ENCODE results near the gene LAMP5. TPM values are rescaled to one million over a fixed set of nuclear protein-coding genes. Genes with fewer than 3 reads are reported as not detected.

LAMP5 gene
- total RNA-seq, 1 experiment from 2014 or later = not detected

GRCh38 chr20:9510911-9511310 lies 3.5 kb upstream of the LAMP5 start:
- Histone ChIP-seq H3K4me1 (ENCODE audit: insufficient read depth, low read length) (peaks cover 4% of the 10 kb centered on the region; the same call in 1 of the 2 replicates), H3K9ac (ENCODE audit: low read length) (no peak overlapping the region), H3K36me3 (ENCODE audit: low read depth, low read length) (no peaks in the 10 kb centered on the region), H3F3A (ENCODE audit: low read length, unreplicated experiment) (no peaks in the 10 kb centered on the region), H3K9me3 (ENCODE audit: low read length) (no peaks in the 10 kb centered on the region), H3K27ac (ENCODE audit: low read length) (no peak overlapping the region), H3K4me3 (ENCODE audit: low read length) (no peak overlapping the region), H2AFZ (ENCODE audit: low read length) (no peak overlapping the region), H3K4me2 (ENCODE audit: low read length) (no peak overlapping the region), H3K9me2 (replicated peaks; ENCODE audit: low read length) (no peaks in the 10 kb centered on the region), H3K27me3 (ENCODE audit: low read length) (peaks cover 19% of the 10 kb centered on the region), H4K20me1 (ENCODE audit: low read length) (no peaks in the 10 kb centered on the region), H3K79me2 (ENCODE audit: low read length) (no peaks in the 10 kb centered on the region)
- TF ChIP-seq EZH2 (IDR thresholded peaks at IDR 0.05; ENCODE audit: low read length, unreplicated experiment) = no peak
- TF ChIP-seq CTCF (conservative IDR thresholded peaks at IDR 0.05; ENCODE audit: low read depth, low read length) = no peak
- TF ChIP-seq EZH2phosphoT487 (IDR thresholded peaks at IDR 0.05; ENCODE audit: borderline replicate concordance, low read length) = no peak
- intact Hi-C loops (cut with micrococcal nuclease) = no loop called here
- ChIA-PET CTCF (no interaction called here), POLR2A (ENCODE audit: unreplicated experiment) (no interaction called here)
- no peak for DNase-seq
- ATAC-seq = no peak
- no TSS peak for BruUV-seq (replicated peaks)

- ATAC-seq (no peak; the same call in 1 of the 2 replicates), DNase-seq (no peak)
- no TSS peak for BruUV-seq (replicated peaks)
- no peak overlapping the region for H3K9ac ChIP-seq (ENCODE audit: low read length)
- H3K4me3 ChIP-seq (ENCODE audit: low read length) = peak overlapping the region; percentile 63; the same call in 1 of the 2 replicates
- no peaks in the 10 kb centered on the region for H3K9me3 ChIP-seq (ENCODE audit: low read length)
- H2AFZ ChIP-seq (ENCODE audit: low read length) = peak overlapping the region; percentile 72; the same call in 1 of the 2 replicates
- intact Hi-C loops (cut with micrococcal nuclease) = no loop called here
- CTCF ChIA-PET = no interaction called here
- H3K36me3 ChIP-seq (ENCODE audit: low read depth, low read length) = no peaks in the 10 kb centered on the region
- H4K20me1 ChIP-seq (ENCODE audit: low read length) = no peaks in the 10 kb centered on the region
- no peaks in the 10 kb centered on the region for H3K9me2 ChIP-seq (replicated peaks; ENCODE audit: low read length)
- H3K27me3 ChIP-seq (ENCODE audit: low read length) = peaks cover 19% of the 10 kb centered on the region
- H3K27ac ChIP-seq (ENCODE audit: low read length) = no peak overlapping the region
- no peaks in the 10 kb centered on the region for H3K79me2 ChIP-seq (ENCODE audit: low read length)
- peak overlapping the region; percentile 84 for H3K4me2 ChIP-seq (ENCODE audit: low read length)
- peaks cover 4% of the 10 kb centered on the region; the same call in 1 of the 2 replicates for H3K4me1 ChIP-seq (ENCODE audit: insufficient read depth, low read length)
- TF ChIP-seq EZH2 (IDR thresholded peaks at IDR 0.05; ENCODE audit: low read length, unreplicated experiment) (no peak), CTCF (conservative IDR thresholded peaks at IDR 0.05; ENCODE audit: low read depth, low read length) (no peak), EZH2phosphoT487 (IDR thresholded peaks at IDR 0.05; ENCODE audit: borderline replicate concordance, low read length) (no peak)
- POLR2A ChIA-PET (ENCODE audit: unreplicated experiment) = no interaction called here
- H3F3A ChIP-seq (ENCODE audit: low read length, unreplicated experiment) = no peaks in the 10 kb centered on the region
Measured at GRCh38 chr20:9514072-9514460, 324 bp upstream of the LAMP5 start.

DNA sequence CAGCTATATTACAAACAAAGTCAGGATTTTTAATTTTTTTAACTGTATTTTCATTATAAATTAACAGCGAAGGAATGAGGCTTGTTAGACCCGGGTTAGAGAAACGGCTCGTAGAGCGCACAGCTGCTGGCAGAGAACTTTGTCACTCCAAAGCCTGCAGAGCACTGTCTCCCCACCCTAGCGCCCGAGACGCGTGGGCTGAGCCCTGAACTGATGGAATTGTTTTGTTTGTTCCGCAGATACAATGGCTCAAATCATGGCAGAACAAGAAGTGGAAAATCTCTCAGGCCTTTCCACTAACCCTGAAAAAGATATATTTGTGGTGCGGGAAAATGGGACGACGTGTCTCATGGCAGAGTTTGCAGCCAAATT lies 810 bp downstream of the LAMP5 start:
- POLR2A ChIA-PET (ENCODE audit: unreplicated experiment) = no interaction called here
- BruUV-seq (replicated peaks) = no TSS peak
- no peaks in the 10 kb centered on the region for H3K36me3 ChIP-seq (ENCODE audit: low read depth, low read length)
- intact Hi-C loops (cut with micrococcal nuclease) = no loop called here
- H3K27me3 ChIP-seq (ENCODE audit: low read length) = peaks cover 19% of the 10 kb centered on the region
- H3K9ac ChIP-seq (ENCODE audit: low read length) = no peak overlapping the region
- H3K4me3 ChIP-seq (ENCODE audit: low read length) = 0 out of 2 replicates have a peak overlapping the region, but pooled peaks have one; percentile 63
- no peak overlapping the region for H2AFZ ChIP-seq (ENCODE audit: low read length)
- H3K27ac ChIP-seq (ENCODE audit: low read length) = no peak overlapping the region
- ATAC-seq (no peak; the same call in 1 of the 2 replicates), DNase-seq (no peak)
- no peaks in the 10 kb centered on the region for H3K9me3 ChIP-seq (ENCODE audit: low read length)
- H3K9me2 ChIP-seq (replicated peaks; ENCODE audit: low read length) = no peaks in the 10 kb centered on the region
- CTCF ChIA-PET = no interaction called here
- TF ChIP-seq CTCF (conservative IDR thresholded peaks at IDR 0.05; ENCODE audit: low read depth, low read length) (no peak), EZH2 (IDR thresholded peaks at IDR 0.05; ENCODE audit: low read length, unreplicated experiment) (no peak), EZH2phosphoT487 (IDR thresholded peaks at IDR 0.05; ENCODE audit: borderline replicate concordance, low read length) (no peak)
- peaks cover 4% of the 10 kb centered on the region; the same call in 1 of the 2 replicates for H3K4me1 ChIP-seq (ENCODE audit: insufficient read depth, low read length)
- peak overlapping the region; percentile 84 for H3K4me2 ChIP-seq (ENCODE audit: low read length)
- H3K79me2 ChIP-seq (ENCODE audit: low read length) = no peaks in the 10 kb centered on the region
- H3F3A ChIP-seq (ENCODE audit: low read length, unreplicated experiment) = no peaks in the 10 kb centered on the region
- H4K20me1 ChIP-seq (ENCODE audit: low read length) = no peaks in the 10 kb centered on the region

Data from PC-3 (cell line).